GM12878 (cell line): ENCODE measurements around the gene OSM. TPM values are rescaled to one million over a fixed set of nuclear protein-coding genes. Genes with fewer than 3 reads are reported as not detected.

ENCODE experiments used
- ATAC-seq: fragments of 200-7000 bp; cut with Tn5 transposase; 3 replicates; pipeline ENCODE4 v1.9.1; 2020; ENCODE audit warnings: mild to moderate bottlenecking, moderate library complexity
- BruUV-seq: library from RNA; stranded (reverse); fragments of 400-500 nt; replicated peaks from 2 replicates; lab custom pipeline; 2021; lab: Mats Ljungman, UMichigan
- CTCF ChIA-PET: fragments of 300-600 bp; sonication (Branson Sonifier 250); formaldehyde crosslinking; extraction: SDS; loops from one replicate; lab custom pipeline; 2021; ENCODE audit warnings: inconsistent platforms; lab: Yijun Ruan, JAX
- POLR2A ChIA-PET: fragments of 350-600 bp; formaldehyde crosslinking; extraction: SDS; loops from one replicate; lab custom pipeline; 2021; ENCODE audit warnings: inconsistent platforms; lab: Charles Lee
- RAD21 ChIA-PET: fragments of 300-600 bp; sonication (Branson Sonifier 250); formaldehyde crosslinking; loops from one replicate; lab custom pipeline; 2023; ENCODE audit warnings: antibody characterized with exemption; ENCODE audit not compliant: unreplicated experiment; lab: Charles Lee
- SMC1A ChIA-PET: fragments of 300-600 bp; sonication (Branson Sonifier 250); formaldehyde crosslinking; loops from one replicate; lab custom pipeline; 2023; ENCODE audit not compliant: unreplicated experiment, uncharacterized antibody; lab: Charles Lee
- DNase-seq: peaks from one replicate; pipeline ENCODE4 v3.0.0-alpha.2; 2011; ENCODE audit warnings: low read depth, low spot score
- FAIRE-seq: peaks from 3 replicates; lab custom pipeline; 2011; peaks lifted over from hg19 to GRCh38; lab: Jason Lieb, UNC
- H2AFZ ChIP-seq: 2 replicates; pipeline ENCODE4 v1.6.0; 2011; ENCODE audit warnings: low read depth, low read length, control low read depth; ENCODE audit not compliant: control insufficient read depth
- H3K27ac ChIP-seq: 2 replicates; pipeline ENCODE4 v1.5.1; 2011; ENCODE audit warnings: control low read depth; ENCODE audit not compliant: control insufficient read depth, insufficient read depth
- H3K27me3 ChIP-seq, 2 experiments: replicated peaks in 1 of 2; 2 replicates each; pipeline versions ENCODE4 v1.6.0 to v1.6.1; 2011; ENCODE audit warnings: low read length in 1 of 2; ENCODE audit not compliant: control insufficient read depth in 2 of 2, insufficient read depth in 2 of 2
- H3K36me3 ChIP-seq, 2 experiments: 2 replicates each; pipeline ENCODE4 v1.5.1; 2011; ENCODE audit warnings: low read length in 1 of 2; ENCODE audit not compliant: control insufficient read depth in 2 of 2, insufficient read depth in 2 of 2
- H3K4me1 ChIP-seq: 2 replicates; pipeline ENCODE4 v1.6.1; 2011; ENCODE audit warnings: mild to moderate bottlenecking, low read length, moderate library complexity, mixed read lengths; ENCODE audit not compliant: control insufficient read depth, insufficient read depth
- H3K4me2 ChIP-seq: 2 replicates; pipeline ENCODE4 v1.6.0; 2011; ENCODE audit warnings: control low read depth; ENCODE audit not compliant: control insufficient read depth, insufficient read depth
- H3K4me3 ChIP-seq: fragments of 200-600 bp; sonication (generic); 2 replicates; pipeline ENCODE4 v1.5.1; 2016
- H3K79me2 ChIP-seq: 2 replicates; pipeline ENCODE4 v1.6.0; 2011; ENCODE audit warnings: low read length; ENCODE audit not compliant: control insufficient read depth, insufficient read depth
- H3K9ac ChIP-seq: 2 replicates; pipeline ENCODE4 v1.8.0; 2011; ENCODE audit warnings: low read length, control low read depth, mixed read lengths; ENCODE audit not compliant: control insufficient read depth, insufficient read depth
- H3K9me3 ChIP-seq: replicated peaks from 3 replicates; pipeline ENCODE4 v1.5.1; 2011; ENCODE audit warnings: mild to moderate bottlenecking, low read length; ENCODE audit not compliant: control insufficient read depth, insufficient read depth
- H4K20me1 ChIP-seq: 2 replicates; pipeline ENCODE4 v1.6.0; 2011; ENCODE audit not compliant: control insufficient read depth, insufficient read depth
- CUX1 ChIP-seq: IDR thresholded peaks from 2 replicates; pipeline ENCODE4 v1.6.1; 2012; ENCODE audit warnings: improper control_type of control experiment, low read depth, low read length; ENCODE audit not compliant: insufficient replicate concordance
- EGR1 ChIP-seq, 2 experiments: IDR thresholded peaks; 1 replicate in 1 of 2; 2 replicates in 1 of 2; pipeline ENCODE4 v1.6.1; 2011 to 2012; ENCODE audit warnings: low read depth in 2 of 2, low read length in 2 of 2, borderline replicate concordance in 1 of 2, mild to moderate bottlenecking in 1 of 2, moderate library complexity in 1 of 2
- FOXK2 ChIP-seq: fragments of 450-650 bp; IDR thresholded peaks from 2 replicates; pipeline ENCODE4 v1.6.1; 2017; ENCODE audit warnings: mild to moderate bottlenecking, moderate library complexity
- HDAC2 ChIP-seq: fragments of 200-600 bp; sonication (generic); IDR thresholded peaks from 2 replicates; pipeline ENCODE4 v1.6.1; 2017
- IRF3 ChIP-seq: fragments of 450-650 bp; IDR thresholded peaks from 2 replicates; pipeline ENCODE4 v1.6.1; 2014; ENCODE audit warnings: mild to moderate bottlenecking
- MYC ChIP-seq: IDR thresholded peaks from 2 replicates; pipeline ENCODE4 v1.6.1; 2011; ENCODE audit warnings: mild to moderate bottlenecking, low read length, moderate library complexity, inconsistent platforms; ENCODE audit not compliant: insufficient read depth, insufficient replicate concordance, insufficient read length, severe bottlenecking
- NRF1 ChIP-seq: conservative IDR thresholded peaks from 2 replicates; pipeline ENCODE4 v1.6.1; 2011; ENCODE audit warnings: mild to moderate bottlenecking, low read depth, low read length, improper control_type of control experiment
- SMAD1 ChIP-seq: fragments of 450-650 bp; IDR thresholded peaks from 2 replicates; pipeline ENCODE4 v1.6.1; 2018; ENCODE audit warnings: mild to moderate bottlenecking, low read depth; ENCODE audit not compliant: partially characterized antibody
- STAT3 ChIP-seq: IDR thresholded peaks from 2 replicates; pipeline ENCODE4 v1.6.1; 2011; ENCODE audit warnings: low read depth, low read length, improper control_type of control experiment
- WRNIP1 ChIP-seq: IDR thresholded peaks from 2 replicates; pipeline ENCODE4 v1.6.1; 2011; ENCODE audit warnings: low read depth, low read length, improper control_type of control experiment, borderline replicate concordance
- WGBS: methylation state at CpG from one replicate; pipeline ENCODE4 v1.1.6; 2016; ENCODE audit warnings: low lambda C conversion rate; ENCODE audit not compliant: insufficient replicate concordance, insufficient coverage; ENCODE audit errors: missing lambda C conversion rate; 5-methylcytosine and 5-hydroxymethylcytosine counted together
- in situ Hi-C: fragments of 300-500 bp; cut with MboI; formaldehyde crosslinking; loops from 9 replicates; pipeline ENCODE4 v1.14.3; 2018; ENCODE audit warnings: mixed read lengths
- intact Hi-C: fragments of 100-400 bp; cut with micrococcal nuclease; formaldehyde crosslinking; loops from one replicate; pipeline ENCODE4 v1.14.2; 2022; ENCODE audit not compliant: unreplicated experiment
- polyA plus RNA-seq, 11 experiments: library from polyadenylated mRNA; depleted of rRNA in 4 of 11; unstranded in 6 of 11; stranded (reverse) in 5 of 11; fragments of >200 nt; fragmentation: Nextera tagmentation in 4 of 11; fragmentation: Illumina TruSeq in 1 of 11; extraction: Ambion mirVana in 4 of 11; extraction: Trizol in 1 of 11; gene quantifications; 1 replicate in 1 of 11; 2 replicates in 10 of 11; pipeline versions ENCODE4 v1.2.1 to v1.2.3, GENCODE V29; 2011 to 2016; ENCODE audit warnings: inconsistent platforms in 2 of 11, missing spikeins in 2 of 11, low read depth in 1 of 11
- total RNA-seq, 4 experiments: library from RNA; depleted of rRNA in 3 of 4; stranded (reverse); fragments of >200 nt in 3 of 4; fragmentation: Illumina TruSeq in 1 of 4; extraction: Trizol in 1 of 4; gene quantifications; 2 replicates each; pipeline versions ENCODE4 v1.2.1 to v1.2.3, GENCODE V29; 2013 to 2021

OSM gene
- total and polyA plus RNA-seq, 10 of the 15 experiments (the other 5 are each of a cell fraction or from before 2014, with no cell fraction given), result 0.06 to 1.4 (median 0.59) TPM

GRCh38 chr22:30306627-30307011 lies 40.0 kb upstream of the OSM start (continued):
- TF ChIP-seq FOXK2 (no peak), IRF3 (no peak), HDAC2 (no peak)
- TF ChIP-seq, all 136 proteins: peak for 0

- ChIA-PET SMC1A (interaction anchor here (0.8 to 9.7 kb wide), 6 partner anchors 9 to 118 kb away, joined by 3 to 92 read pairs (median 8); partner anchors contain the start of genes CASTOR1 and TBC1D10A), CTCF (interaction anchor here (1.0 to 18.4 kb wide), 4 partner anchors 8 to 81 kb away, joined by 4 to 177 read pairs (median 8); partner anchors contain the start of genes CASTOR1, RNF215 and TBC1D10A), RAD21 (interaction anchor here (1.1 to 8.2 kb wide), 7 partner anchors 7 to 118 kb away, joined by 3 to 88 read pairs (median 7); partner anchors contain the start of genes CASTOR1, CCDC157, SF3A1 and TBC1D10A), POLR2A (interaction anchor here (1.6 to 16.1 kb wide), 3 partner anchors 9 to 117 kb away, joined by 6 to 198 read pairs (median 13); partner anchors contain the start of gene TBC1D10A)
- Histone ChIP-seq H3K36me3 (peaks cover 15 to 19% of the 10 kb centered on the region in 2 experiments; a peak in 3 of 4 replicates), H3K4me3 (peak overlapping the region; percentile 51), H3K27ac (peak overlapping the region; percentile 96), H3K4me1 (peaks cover 91% of the 10 kb centered on the region), H3K9me3 (no peaks in the 10 kb centered on the region), H2AFZ (no peak overlapping the region; the same call in 1 of the 2 replicates), H4K20me1 (no peaks in the 10 kb centered on the region), H3K4me2 (peak overlapping the region; percentile 99), H3K9ac (peak overlapping the region; percentile 82), H3K27me3 (no peaks in the 10 kb centered on the region), H3K79me2 (peaks cover 57% of the 10 kb centered on the region)
- ATAC-seq, result peak; percentile 6; the same call in 2 of the 3 replicates
- BruUV-seq, result TSS peak; percentile 89
- intact Hi-C loops, result loop anchor here (2.0 kb wide), 1 partner anchor 17 kb away; the partner anchor contains the start of gene CASTOR1
- in situ Hi-C loops, result no loop called here
- no peak for DNase-seq
- FAIRE-seq, result no peak
- WGBS, result 0% methylated on average over 3 of the region's 3 CpGs
- TF ChIP-seq NRF1 (no peak), SMAD1 (no peak), MYC (no peak), WRNIP1 (no peak), STAT3 (no peak), EGR1 (IDR thresholded peaks at IDR 0.05; ENCODE audit: borderline replicate concordance in 1 of 2, low read depth in 2 of 2, low read length in 2 of 2) (no peak), CUX1 (peak; percentile 46)
Observed at GRCh38 chr22:30305906-30306626, 39.4 kb upstream of the OSM start.
